ENCODE data around the gene MUC4. TPM values are rescaled to one million over a fixed set of nuclear protein-coding genes. Genes with fewer than 3 reads are reported as not detected.
A peak's percentile ranks its signal among the peaks of the same experiment; 100 is the strongest.

Gene MUC4
- total and polyA plus RNA-seq, 12 donors, result 0.03 to 0.17 (median 0.09) TPM; not detected in 6

DNA sequence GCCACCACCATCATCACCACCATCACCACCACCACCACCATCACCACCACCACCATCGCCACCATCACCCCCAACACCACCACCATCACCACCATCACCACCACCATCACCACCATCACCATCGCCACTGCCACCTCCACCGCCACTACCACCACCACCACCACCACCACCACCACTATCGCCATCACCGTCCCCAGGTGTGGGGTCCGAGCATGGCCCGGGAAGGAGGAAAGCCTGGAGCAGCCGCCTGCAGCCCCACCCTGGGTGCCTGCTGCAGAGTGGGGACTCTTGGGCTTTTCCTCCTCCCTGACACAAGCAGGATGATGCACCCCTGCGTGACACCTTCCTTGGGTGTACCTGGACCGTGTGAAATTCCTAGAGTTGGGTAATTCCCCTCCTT, 43.9 kb downstream of the MUC4 start:
- intact Hi-C loops (cut with DNase I), result no loop called here
- 76 to 81% (median 80%) methylated on average over 8 to 10 of the region's 10 CpGs for WGBS, 4 donors
- Histone ChIP-seq H3K27ac (no peak overlapping the region), H3K27me3 (no peaks in the 10 kb centered on the region), H3K4me1 (replicated peaks in 1 of 2) (no peaks in the 10 kb centered on the region), H3K9me3 (replicated peaks in 1 of 3) (no peaks in the 10 kb centered on the region), H3K4me3 (no peak overlapping the region), H3K36me3 (replicated peaks in 1 of 2) (no peaks in the 10 kb centered on the region)
- TF ChIP-seq, protein P1, sequence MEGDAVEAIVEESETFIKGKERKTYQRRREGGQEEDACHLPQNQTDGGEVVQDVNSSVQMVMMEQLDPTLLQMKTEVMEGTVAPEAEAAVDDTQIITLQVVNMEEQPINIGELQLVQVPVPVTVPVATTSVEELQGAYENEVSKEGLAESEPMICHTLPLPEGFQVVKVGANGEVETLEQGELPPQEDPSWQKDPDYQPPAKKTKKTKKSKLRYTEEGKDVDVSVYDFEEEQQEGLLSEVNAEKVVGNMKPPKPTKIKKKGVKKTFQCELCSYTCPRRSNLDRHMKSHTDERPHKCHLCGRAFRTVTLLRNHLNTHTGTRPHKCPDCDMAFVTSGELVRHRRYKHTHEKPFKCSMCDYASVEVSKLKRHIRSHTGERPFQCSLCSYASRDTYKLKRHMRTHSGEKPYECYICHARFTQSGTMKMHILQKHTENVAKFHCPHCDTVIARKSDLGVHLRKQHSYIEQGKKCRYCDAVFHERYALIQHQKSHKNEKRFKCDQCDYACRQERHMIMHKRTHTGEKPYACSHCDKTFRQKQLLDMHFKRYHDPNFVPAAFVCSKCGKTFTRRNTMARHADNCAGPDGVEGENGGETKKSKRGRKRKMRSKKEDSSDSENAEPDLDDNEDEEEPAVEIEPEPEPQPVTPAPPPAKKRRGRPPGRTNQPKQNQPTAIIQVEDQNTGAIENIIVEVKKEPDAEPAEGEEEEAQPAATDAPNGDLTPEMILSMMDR (IDR thresholded peaks at IDR 0.05), result no peak
- TF ChIP-seq POLR2A (IDR thresholded peaks at IDR 0.05), result no peak
- DNase-seq, result peak in 1 of 7 donors; percentile 3

DNA sequence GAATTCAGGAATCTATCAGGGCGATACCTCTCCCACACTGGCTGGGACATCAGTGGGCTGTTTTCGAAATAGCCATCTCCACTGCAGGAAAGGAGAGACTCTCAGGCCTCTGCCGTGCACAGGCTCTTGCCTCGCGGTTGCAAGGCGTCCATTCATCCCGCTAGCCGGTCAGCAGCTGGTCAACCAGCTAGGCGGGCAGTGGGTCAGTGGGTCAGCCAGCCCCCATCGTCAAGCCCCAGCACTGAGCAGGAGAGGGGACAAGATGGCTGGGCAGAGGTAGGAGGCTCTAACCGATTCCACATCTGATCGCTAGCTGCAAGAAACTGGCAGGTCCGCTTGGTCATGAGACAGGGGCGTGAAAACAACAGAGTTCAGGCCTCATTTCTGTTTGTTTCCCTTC, 45.1 kb downstream of the MUC4 start:
- no peak overlapping the region for H3K4me3 ChIP-seq
- WGBS, 4 donors, result 91 to 99% (median 94%) methylated on average over 7 to 14 of the region's 14 CpGs
- TF ChIP-seq, protein P1 (IDR thresholded peaks at IDR 0.05), result no peak
- TF ChIP-seq POLR2A (IDR thresholded peaks at IDR 0.05), result no peak
- intact Hi-C loops (cut with DNase I), result no loop called here
- H3K4me1 ChIP-seq (replicated peaks in 1 of 2), result no peaks in the 10 kb centered on the region
- no peaks in the 10 kb centered on the region for H3K9me3 ChIP-seq (replicated peaks in 1 of 3)
- H3K27me3 ChIP-seq, result peaks cover 3% of the 10 kb centered on the region
- no peak overlapping the region for H3K27ac ChIP-seq
- no peak for DNase-seq
- H3K36me3 ChIP-seq (replicated peaks in 1 of 2), result no peaks in the 10 kb centered on the region

DNA sequence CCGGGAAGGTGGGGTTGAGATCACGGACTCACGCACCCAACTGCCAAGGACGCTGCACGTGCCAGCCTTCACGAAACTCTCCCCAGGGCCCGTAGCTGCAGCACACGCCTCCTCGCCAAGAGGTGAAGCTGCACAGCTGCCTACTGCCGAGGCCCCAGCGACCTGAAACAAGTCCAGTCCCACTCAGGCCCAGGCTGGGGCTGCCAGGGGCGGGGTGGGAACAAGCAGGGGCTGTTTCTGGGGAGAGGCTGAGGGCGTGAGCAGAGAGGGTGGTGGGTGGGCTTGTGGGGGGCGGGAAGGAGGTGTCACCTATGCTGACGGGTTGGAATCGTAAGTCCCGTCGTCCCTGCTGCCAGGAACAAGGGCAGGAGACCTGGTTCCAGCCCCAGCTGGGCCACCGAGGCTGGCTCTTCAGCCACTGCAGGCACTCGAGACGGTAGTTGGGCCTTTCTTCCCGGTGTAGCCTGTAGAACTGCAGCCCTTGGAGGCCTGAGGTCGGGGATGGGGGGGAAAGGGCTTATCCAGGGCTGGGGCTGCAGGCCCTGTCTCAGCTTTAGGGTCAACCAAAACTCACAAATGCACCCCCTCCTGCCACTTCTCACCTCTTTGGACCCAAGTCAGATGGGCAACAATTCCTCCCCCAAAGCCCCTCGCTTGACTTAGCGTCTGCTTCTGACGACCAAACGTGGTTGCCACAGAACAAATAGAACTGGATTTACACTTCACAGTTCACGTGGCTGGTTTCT, 46.6 kb downstream of the MUC4 start:
- Histone ChIP-seq H3K4me1 (replicated peaks in 1 of 2) (no peaks in the 10 kb centered on the region), H3K36me3 (replicated peaks in 1 of 2) (no peaks in the 10 kb centered on the region), H3K9me3 (replicated peaks in 1 of 3) (no peaks in the 10 kb centered on the region), H3K27ac (no peak overlapping the region), H3K27me3 (peaks cover 5% of the 10 kb centered on the region), H3K4me3 (no peak overlapping the region)
- 88 to 92% (median 89%) methylated on average over 18 to 28 of the region's 28 CpGs for WGBS, 4 donors
- TF ChIP-seq POLR2A (IDR thresholded peaks at IDR 0.05), result no peak
- intact Hi-C loops (cut with DNase I), result no loop called here
- DNase-seq, result no peak

DNA sequence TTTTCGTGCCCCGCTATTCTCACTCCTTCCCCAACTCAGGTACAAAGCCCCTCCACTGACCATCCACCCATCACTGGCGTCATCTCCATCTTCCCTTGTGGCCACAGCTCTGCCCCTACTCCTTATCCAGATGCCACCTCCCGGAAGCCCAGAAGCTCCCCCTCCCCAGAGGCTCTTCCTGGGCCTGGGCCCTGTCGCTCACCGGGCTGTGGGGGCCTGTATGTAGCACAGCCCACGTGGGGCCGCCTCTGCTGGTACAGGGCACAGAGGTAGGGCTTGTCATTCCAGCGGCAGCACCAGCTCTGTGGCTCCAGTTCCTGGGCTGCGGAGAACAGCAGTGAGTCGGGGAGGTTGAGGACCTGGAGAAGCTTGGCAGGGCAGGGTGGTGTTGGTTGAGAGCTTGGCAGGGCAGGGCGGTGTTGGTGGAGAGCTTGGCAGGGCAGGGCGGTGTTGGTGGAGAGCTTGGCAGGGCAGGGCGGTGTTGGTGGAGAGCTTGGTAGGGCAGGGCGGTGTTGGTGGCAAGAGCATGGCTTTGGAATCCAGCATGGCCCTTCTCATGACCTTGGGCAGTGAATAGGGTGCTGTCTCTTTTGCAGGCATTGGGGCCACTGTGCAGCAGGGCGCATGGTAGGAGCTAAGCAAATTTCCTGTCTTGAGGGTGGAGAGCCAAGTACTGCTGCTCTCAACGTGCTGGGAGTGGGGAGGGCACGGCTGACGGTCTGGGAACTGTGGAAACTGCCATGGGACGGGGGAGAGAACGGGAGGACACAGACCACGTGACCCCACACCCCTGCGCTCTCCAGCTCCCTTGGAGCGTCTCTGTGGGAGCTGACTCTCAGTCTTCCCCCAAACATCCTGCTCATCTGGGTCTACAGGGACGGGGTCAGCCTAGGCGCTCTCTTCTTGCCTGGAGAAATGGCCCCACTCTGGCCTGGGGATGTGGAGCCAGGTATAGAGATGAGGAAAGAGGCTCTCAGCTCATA, 47.6 kb downstream of the MUC4 start:
- H3K27ac ChIP-seq, result no peak overlapping the region
- WGBS, 4 donors, result 84 to 94% (median 89%) methylated on average over 17 to 26 of the region's 26 CpGs

More for the DNA sequence above, 47.6 kb downstream of the MUC4 start:
- H3K9me3 ChIP-seq (replicated peaks in 1 of 3), result no peaks in the 10 kb centered on the region
- H3K27me3 ChIP-seq, result peaks cover 5% of the 10 kb centered on the region
- H3K4me3 ChIP-seq, result no peak overlapping the region
- H3K4me1 ChIP-seq (replicated peaks in 1 of 2), result no peaks in the 10 kb centered on the region
- no peaks in the 10 kb centered on the region for H3K36me3 ChIP-seq (replicated peaks in 1 of 2)
- TF ChIP-seq, protein P1 (IDR thresholded peaks at IDR 0.05), result no peak
- TF ChIP-seq POLR2A (IDR thresholded peaks at IDR 0.05), result no peak
- no peak for DNase-seq
- intact Hi-C loops (cut with DNase I), result no loop called here
